Endometrial microvascular endothelial cells (primary cell): ENCODE data around the gene RHOH. TPM values are rescaled to one million over a fixed set of nuclear protein-coding genes. Genes with fewer than 3 reads are reported as not detected.

Source experiments
- in situ Hi-C: cut with HindIII; loops from 2 replicates; pipeline ENCODE4 v1.10.0; 2017; ENCODE audit warnings: low sequenced_read_pairs, low pct_unique_long_range_greater_than_20kb; ENCODE audit errors: inconsistent ontology term
- total RNA-seq: library from RNA; depleted of rRNA; stranded (reverse); fragments of >200 nt; gene quantifications from one replicate; pipeline ENCODE4 v1.2.3, GENCODE V29; 2015; ENCODE audit errors: inconsistent ontology term

RHOH gene
- total RNA-seq, 1 donor from 2014 or later = not detected

DNA sequence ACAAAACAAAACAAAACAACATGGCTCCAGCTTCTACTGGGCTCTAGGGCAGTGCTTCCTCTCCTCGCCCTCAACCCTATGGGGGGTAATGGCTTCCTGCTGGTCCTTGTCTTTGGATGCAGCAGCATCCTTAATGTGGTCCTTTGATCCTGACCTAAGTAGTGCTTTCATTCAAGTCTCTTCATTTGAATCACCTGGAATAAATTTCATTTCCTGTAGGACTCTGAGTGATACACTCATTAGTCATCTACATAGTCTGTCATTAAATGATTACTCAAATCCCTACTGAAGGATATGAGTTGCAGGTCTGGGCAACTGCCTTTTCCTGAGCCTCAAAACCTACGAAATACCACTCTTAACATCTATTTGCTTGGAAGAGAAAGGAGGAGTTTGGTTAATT is 54.5 kb downstream of the RHOH start:
- in situ Hi-C loops = no loop called here

DNA sequence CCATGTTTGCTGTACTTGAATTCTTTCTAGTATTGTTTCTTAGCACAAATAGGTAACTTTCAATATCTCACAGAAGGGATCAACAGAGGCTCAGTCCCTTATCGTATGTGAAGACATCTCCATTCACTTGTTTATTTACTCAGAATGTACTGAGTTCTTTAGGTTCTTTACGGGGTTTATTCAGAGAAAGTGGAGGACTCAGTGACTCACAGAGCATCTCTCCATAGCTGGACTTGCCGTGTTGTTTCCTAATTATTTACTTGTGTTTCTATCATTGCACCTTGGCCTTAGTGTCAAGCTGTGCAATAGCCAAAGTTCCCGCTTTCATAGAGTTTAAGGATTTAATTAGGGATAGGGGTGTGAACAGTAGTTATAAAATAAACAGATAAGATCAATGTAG is 57.1 kb downstream of the RHOH start:
- in situ Hi-C loops = no loop called here

DNA sequence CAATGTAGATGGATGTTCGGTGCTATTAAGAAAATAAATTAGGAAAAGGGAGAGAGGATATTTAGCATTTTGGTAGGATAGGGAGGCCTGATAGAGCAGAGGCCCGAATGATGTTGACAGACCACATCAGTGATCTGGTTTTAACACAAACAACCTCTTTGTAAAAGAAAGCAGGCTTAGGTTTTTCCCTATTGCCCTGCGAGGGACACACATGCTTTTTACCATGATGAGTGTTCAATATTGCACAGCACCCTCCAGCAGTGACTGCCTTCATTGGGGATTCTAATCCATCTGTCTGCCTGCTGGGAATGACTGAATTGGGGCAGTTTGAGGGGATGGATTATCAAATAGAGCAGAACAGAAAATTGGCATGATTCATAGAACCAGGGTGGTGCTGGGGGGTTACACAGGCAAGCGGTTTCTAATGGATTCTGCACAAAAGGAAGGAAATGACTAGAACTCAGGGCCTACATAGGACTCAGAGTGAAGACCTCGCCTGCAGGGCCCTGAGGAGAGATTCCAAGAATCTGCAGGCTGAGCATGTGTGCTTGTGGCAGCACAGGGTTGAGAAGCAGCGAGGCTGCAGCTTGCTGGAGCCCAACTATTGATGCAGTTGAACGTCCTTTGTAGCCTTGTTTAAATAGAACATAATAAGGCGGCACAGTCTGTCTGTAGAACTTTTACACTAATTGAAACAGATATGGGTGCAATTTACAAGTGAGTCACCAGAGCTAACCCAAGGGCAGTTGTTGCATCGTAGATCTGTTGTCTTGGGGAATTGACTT is 58.0 kb downstream of the RHOH start:
- in situ Hi-C loops = no loop called here

DNA sequence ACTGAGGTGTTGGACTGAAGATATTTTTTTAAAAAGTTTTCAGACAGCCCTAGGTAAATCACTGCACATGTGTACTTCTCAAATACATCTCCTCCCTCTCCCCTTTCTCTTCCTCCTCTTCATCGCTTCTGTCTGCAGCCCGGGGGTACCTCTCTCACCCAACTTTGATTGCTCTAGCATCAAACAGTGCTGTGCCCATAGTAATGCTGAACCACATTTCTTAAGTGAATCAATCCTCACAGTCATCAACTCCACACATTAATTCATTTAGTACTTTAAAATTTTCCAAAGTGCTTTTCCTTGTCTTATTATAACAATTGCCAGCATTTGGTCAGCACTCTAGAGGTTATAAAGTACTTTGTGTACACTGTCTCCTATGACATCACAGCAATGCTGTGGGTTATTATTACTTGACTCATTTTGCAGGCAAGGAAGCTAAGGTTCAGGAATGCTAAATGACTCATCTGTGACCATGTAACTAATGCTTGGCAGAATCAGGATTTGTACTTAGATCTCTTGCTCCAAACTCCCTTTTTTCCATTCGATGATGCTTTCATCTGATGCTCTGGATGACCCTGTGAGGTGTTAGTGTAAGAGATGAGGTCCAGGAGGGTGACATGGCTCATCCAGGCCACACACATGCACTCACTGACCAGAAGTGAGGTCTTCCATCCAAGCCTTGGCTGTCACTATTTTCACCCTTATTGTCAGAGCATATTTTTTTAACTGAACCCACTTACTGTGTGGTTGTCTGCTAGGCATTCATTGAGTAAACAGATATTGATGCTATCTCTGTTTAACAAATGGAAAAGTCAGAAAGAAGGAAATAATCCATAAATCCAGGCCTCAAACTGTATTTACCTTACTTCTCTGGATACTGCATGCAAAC is 58.8 kb downstream of the RHOH start:
- in situ Hi-C loops = no loop called here

DNA sequence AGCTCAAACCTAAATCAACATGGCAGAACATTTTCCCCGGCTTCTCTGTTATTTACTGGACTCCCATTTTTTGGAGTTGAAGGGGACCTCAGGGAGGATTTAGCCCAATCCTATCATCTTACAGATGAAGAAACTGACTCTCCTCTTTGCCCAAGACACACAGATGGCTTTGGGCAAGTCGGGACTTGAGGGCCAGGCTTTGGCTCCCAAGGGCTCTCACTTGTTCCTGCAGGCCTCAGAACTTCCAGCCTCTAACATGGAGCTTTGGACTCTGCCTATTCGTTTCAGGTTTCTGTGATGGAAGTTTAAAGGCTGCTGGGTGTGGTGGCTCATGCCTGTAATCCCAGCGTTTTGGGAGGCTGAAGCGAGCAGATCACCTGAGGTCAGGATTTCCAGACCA is 59.5 kb downstream of the RHOH start:
- in situ Hi-C loops = no loop called here

DNA sequence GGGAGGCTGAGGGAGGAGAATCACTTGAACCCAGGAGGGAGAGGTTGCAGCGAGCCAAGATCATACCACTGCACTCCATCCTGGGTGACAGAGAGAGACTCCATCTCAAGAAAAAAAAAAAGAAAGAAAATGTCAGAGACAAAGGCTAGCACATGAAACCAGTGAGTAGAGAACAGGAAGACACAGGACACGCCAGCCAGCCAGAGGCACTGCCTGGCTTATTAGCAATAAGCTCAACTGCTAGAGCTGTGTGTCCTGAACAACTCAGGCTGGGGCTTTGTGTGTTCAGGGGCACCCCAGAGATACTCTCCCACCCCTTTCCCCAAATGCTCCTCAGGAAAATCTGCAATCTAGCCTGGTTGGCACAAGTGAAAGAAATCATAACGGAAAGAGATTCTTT is 60.0 kb downstream of the RHOH start:
- in situ Hi-C loops = no loop called here

DNA sequence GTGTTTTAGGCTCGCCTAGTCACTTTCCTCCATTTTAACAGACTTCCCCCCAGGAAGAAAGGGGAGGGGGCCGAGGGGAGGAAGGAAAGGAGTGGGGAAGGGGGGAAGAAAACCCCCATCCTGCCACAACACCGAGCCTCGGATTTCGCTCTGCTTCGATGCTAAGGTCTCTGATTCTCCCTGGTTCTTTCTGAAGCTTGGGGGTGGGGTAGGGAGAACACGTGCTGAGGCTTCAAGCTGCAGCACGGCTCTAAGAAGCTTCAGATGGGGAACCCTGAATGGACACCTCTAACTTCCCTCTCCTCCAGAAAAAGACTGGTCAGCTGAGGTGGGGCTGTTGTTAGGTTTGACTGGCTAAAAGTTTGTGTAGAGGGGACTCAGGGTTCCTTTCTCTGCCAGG is 61.8 kb downstream of the RHOH start:
- in situ Hi-C loops = no loop called here

DNA sequence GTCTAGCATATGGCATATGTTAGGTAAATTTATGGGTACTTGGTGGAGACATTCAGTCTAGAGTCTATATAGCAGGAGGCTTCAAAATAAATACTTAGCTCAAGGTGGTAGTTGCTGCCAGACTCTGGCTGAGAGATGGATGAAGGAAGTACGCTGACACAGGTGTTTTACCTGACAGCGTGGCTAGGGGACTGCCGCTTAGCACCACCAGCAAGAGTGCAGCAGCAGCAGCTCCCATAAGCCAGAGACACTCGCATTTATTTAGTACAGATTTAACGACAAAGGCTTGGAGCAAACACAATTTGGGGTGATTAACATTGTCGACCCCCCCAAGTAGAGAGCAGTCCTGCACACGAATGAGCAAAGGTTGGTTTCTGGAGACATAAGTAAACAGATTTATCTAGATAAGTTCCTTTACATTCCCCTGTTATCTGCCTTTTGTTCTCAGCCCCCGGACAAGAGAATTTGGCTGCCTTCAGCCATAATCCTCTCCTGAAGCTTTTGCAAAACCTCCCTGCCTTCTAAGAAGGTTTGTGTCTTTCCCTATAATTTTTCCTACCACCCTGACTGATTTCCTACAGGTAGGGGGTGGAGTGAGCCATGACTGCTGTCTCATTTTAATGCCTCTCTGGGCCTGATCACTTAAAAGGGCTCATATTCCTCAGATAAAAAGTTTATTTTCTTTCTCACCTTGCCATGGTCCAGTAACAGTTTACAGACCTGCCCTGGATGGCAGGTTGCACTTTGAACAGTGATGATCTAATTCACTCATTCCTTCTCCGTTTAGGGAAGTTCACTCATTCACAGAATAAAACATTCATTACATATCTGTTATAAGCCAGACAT is 64.6 kb downstream of the RHOH start:
- in situ Hi-C loops = no loop called here

DNA sequence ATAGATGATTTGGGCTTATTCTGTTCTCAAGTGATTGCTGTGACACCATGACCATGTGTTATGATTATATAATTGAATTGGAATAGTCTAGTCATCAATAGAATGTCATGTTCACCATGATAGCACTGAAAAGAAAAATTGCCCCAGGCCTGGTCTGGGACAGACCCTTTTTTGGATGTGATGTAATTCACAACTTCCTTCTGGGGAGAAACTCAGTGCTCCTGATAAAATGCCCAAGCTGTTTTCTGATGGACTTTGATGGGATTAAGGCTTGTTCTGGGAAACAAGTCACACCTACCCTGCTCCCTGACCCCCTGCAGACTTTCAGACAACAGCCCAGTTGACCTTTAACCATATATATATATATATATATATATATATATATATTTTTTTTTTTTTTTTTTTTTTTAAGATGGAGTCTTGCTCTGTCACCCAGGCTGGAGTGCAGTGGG is 65.3 kb downstream of the RHOH start:
- in situ Hi-C loops = no loop called here

DNA sequence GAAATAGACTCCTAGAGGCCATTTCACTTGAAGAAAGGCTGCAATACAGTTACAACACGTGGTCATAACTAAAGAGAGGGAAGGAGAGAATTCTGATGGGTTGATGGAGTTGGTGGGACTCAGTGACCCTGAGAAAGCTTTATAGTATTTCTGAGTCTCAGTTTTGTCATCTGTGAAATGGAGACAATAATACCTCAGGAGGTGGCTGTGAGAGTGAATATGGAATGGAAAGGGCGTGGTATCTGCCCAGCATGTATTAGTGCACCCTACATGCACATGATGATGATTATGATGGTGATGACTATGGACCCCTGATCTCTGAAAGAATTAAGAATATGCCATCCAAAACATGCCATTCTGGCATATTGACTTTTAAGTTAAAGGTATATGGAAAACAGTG is 66.0 kb downstream of the RHOH start:
- in situ Hi-C loops = no loop called here

DNA sequence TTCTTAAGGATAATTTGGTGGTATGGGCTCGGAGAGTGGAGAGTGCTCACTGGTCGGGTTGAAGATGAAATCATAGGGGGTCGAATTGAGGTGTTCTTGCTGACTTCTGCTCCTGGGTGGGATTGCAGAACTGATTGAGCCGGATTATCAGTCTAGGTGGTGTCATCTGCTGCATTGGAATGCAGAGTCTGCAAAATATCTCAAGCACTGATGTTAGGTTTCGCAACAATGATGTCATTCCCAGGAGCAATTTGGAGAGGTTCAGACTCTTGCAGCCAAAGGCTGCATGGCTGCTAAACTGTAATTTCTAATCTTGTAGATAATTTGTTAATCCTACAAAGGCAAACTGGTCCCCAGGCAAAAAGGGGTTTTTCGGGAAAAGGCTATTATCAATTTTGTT is 67.7 kb downstream of the RHOH start:
- in situ Hi-C loops = no loop called here

DNA sequence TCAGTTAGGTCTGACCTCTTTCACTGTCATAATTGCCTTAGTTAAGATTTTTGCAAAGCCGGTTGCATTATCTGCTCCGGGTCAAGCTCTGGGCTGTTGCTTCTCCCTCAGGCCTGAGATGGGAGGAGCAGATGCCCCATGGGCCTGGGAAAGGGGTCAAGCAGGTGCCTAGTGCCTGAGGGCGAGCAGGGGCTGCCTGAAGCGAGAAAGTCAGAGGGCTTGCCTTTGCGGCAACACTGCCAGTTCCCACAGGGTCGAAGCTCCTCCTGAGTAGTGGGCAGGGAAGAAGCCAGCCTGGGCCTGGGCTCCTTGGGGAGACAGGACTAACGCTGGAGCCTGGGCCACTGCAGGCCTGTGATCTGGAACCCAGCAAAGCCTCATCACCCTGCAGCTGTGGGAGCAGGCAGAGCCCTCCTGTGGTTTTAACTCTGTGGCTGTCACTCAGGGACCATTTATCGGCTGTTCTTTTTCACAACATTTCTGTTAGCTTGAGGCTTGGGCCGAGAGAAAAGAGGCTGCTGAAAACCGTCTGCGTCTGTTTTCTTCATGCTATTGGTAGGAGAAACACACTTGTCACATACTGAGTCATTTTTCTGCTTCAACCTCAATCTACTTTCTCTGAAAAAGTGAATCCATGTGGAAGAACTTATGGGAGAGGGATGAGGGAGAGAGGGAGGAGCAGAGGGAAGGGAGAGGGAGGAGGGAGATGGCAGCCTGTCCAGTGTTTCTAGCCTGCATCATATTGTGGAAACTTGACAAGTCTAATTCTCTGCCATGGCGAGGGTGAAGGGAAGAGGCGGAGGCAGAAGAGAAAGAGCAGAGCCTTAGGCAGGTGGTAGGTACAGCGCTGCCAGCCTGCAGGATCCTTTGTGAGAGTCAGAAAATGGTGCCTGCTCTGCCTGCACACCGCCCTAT is 68.4 kb downstream of the RHOH start:
- in situ Hi-C loops = no loop called here

DNA sequence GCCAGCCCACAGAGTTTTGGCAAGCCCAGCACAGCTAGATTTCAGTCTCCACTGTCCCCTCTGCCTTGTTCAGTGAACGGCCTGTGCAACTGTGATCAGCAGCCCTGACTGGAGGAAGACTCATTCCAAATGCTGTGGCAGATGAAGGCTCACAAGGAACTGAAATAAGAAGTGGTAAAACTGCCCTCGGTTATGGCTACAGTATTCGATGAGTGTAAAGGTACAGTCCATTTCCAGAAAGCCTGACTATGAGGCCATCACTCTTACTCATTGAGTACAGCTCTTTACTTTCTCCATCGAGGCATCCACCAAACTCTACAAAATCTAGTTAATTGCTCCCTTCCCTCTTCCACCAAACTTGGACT is 69.1 kb downstream of the RHOH start:
- in situ Hi-C loops = no loop called here

DNA sequence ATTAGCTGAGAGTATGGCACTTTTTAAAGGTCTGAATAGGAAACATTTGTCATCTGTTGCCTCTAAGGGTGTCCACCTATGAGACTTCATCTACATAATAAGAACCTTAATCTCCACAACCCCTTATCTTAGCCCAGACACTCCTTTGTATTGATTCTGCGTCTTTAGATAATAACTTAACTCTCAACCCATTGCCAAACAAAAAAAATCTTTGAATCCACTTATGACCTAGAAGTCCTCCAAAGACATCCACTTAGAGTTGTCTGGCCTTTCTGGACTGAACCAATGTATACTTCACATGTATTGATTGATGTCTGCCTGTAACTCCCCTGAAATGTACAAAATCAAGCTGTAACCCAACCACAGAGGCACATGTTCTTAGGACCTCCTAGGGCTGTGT is 72.3 kb downstream of the RHOH start:
- in situ Hi-C loops = no loop called here

DNA sequence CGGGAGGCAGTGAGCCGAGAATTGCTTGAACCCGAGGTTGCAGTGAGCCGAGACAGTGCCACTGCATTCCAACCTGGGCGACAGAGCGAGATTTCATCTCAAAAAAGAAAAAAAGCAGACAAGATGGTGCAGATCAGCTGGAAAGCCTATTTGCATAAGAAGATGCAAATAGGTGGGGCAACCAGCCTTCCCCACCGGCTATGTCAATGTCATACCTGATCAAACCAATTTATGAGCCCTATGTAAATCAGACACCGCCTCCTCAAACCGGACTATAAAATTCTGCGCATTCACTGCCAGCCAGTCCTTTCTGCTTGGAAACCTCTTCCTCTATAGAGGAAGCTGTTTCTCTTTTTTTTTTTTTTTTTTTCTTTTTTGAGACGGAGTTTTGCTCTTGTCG is 73.8 kb downstream of the RHOH start:
- in situ Hi-C loops = no loop called here

DNA sequence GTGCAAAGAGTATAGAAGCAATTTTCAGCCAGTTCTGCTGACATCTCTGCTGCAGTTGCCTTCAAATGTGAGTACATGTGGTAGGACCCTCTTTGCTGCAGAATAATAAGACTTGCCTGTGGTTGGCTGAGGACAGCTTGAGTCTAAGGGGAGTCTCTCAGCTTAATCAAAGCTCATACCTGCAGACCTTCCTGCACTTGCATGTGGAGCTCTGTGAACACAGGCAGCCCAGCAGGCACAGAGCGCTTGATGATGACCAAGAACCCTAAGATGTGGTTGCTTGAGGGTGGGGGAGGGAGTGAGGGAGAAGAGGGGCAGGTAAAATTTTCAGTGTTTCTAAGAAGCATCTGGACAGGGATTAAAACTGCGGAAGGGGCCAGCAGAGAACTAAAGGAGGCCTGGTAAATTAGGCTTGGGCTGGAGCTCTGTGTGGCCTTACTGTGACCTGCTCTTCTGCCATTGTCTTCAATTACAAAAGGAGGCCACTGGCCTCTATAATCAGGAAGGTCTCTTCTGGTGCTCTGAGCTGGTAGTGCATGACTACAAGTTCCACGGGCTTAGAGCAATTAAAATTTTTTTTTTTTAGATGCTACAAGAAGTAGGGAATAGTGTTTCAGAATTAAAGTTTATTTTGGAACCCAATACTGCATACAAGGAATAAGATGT is 78.4 kb downstream of the RHOH start:
- in situ Hi-C loops = no loop called here

DNA sequence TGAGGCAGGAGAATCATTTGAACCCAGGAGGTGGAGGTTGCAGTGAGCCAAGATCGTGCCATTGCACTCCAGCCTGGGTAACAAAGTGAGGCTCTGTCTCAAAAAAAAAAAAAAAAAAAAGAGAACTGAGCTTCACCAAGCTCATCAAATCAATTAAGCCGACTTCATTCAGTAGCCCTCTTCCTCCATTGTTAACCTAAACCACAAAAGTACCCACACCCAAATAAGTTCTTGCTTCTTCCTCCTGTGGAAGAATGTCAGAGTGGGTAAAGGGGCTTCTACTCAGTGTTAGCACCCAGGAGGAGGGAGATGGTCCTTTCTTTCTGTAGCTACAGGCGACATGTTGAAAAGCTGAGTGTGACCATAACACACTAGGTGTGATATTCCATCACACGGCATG is 79.7 kb downstream of the RHOH start:
- in situ Hi-C loops = no loop called here

DNA sequence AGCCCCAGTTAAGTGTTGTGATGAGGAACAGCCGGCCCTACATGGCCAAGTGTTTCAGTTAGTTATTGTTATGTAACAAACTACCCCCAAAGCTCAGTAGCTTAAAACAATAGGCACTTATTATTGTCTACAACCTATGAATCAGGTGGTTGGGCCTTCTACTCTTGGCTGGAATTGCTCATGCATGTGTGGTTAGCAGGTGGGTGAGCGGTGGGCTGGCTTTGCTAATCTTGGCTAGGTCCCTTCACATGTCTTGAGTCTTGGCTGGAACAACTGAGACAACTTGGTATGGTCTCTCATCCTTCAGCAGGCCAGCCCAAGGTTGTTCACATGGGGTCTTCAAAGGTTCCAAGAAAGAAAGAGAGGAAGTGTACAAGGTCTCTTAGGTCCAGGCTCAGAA is 83.8 kb downstream of the RHOH start:
- in situ Hi-C loops = no loop called here
